Measurements from ENCODE around the gene ITPRIPL2.

- no peak for TF ChIP-seq CTCF (IDR thresholded peaks at IDR 0.05)
- TF ChIP-seq POLR2A (IDR thresholded peaks at IDR 0.05): no peak
- TF ChIP-seq POLR2AphosphoS5 (IDR thresholded peaks at IDR 0.05; ENCODE audit: insufficient read depth in 1 of 2, low read depth in 1 of 2): no peak
Observed at GRCh38 chr16:19139436-19140091, 25.8 kb downstream of the ITPRIPL2 start.

Measured in vagina (tissue), 2 donors.